Thyroid gland (tissue), 4 donors: ENCODE results near the gene MARCKS. TPM values are rescaled to one million over a fixed set of nuclear protein-coding genes. Genes with fewer than 3 reads are reported as not detected.
A peak's percentile ranks its signal among the peaks of the same experiment; 100 is the strongest.

Source experiments
- DNase-seq, 2 donors: peaks; one replicate each; pipeline ENCODE4 v3.0.0-alpha.2; 2019
- H3K27ac ChIP-seq, 3 donors: fragments of 200-600 bp; sonication (generic); 1 replicate in 2 of 3; 2 replicates in 1 of 3; pipeline ENCODE4 v1.5.1; 2016 to 2019; ENCODE audit warnings: mild to moderate bottlenecking in 1 of 3, moderate library complexity in 1 of 3
- H3K27me3 ChIP-seq: fragments of 200-600 bp; sonication (generic); one replicate; pipeline ENCODE4 v1.5.1; 2019
- H3K36me3 ChIP-seq, 2 donors: fragments of 200-600 bp; sonication (generic); one replicate each; pipeline ENCODE4 v1.5.1; 2016 to 2019
- H3K4me1 ChIP-seq, 2 donors: fragments of 200-600 bp; sonication (generic); one replicate each; pipeline ENCODE4 v1.5.1; 2017 to 2019
- H3K4me3 ChIP-seq, 3 donors: fragments of 200-600 bp; sonication (generic); replicated peaks in 1 of 3; 1 replicate in 2 of 3; 2 replicates in 1 of 3; pipeline ENCODE4 v1.5.1; 2016; ENCODE audit warnings: mild to moderate bottlenecking in 1 of 3
- H3K9me3 ChIP-seq: fragments of 200-600 bp; sonication (generic); one replicate; pipeline ENCODE4 v1.5.1; 2017
- POLR2A ChIP-seq, 2 donors: fragments of 450-650 bp; IDR thresholded peaks; one replicate each; pipeline ENCODE4 v1.6.1; 2017; ENCODE audit warnings: antibody characterized with exemption in 2 of 2, mild to moderate bottlenecking in 2 of 2, moderate library complexity in 1 of 2
- WGBS, 2 donors: methylation state at CpG; one replicate each; pipeline ENCODE4 v1.1.5; 2017; 5-methylcytosine and 5-hydroxymethylcytosine counted together
- intact Hi-C: fragments of 100-400 bp; cut with DNase I; formaldehyde crosslinking; loops from one replicate; pipeline ENCODE4 v1.15.1; 2023
- total RNA-seq, 4 donors: library from RNA; depleted of rRNA; stranded (reverse); fragments of >200 nt; gene quantifications; one replicate each; pipeline ENCODE4 v1.2.3, GENCODE V29; 2016
- TF ChIP-seq, protein P1 (sequence below), 6 experiments: fragments of 200-600 bp in 3 of 6; fragments of 450-650 bp in 3 of 6; sonication (generic) in 3 of 6; IDR thresholded peaks; one replicate each; pipeline ENCODE4 v1.5.1; 2016 to 2019; ENCODE audit warnings: antibody characterized with exemption in 6 of 6, mild to moderate bottlenecking in 2 of 6, inconsistent platforms in 1 of 6, moderate library complexity in 1 of 6

The MARCKS gene
- total RNA-seq, 4 donors from 2014 or later: 35.8 to 51.8 (median 43.0) TPM

DNA sequence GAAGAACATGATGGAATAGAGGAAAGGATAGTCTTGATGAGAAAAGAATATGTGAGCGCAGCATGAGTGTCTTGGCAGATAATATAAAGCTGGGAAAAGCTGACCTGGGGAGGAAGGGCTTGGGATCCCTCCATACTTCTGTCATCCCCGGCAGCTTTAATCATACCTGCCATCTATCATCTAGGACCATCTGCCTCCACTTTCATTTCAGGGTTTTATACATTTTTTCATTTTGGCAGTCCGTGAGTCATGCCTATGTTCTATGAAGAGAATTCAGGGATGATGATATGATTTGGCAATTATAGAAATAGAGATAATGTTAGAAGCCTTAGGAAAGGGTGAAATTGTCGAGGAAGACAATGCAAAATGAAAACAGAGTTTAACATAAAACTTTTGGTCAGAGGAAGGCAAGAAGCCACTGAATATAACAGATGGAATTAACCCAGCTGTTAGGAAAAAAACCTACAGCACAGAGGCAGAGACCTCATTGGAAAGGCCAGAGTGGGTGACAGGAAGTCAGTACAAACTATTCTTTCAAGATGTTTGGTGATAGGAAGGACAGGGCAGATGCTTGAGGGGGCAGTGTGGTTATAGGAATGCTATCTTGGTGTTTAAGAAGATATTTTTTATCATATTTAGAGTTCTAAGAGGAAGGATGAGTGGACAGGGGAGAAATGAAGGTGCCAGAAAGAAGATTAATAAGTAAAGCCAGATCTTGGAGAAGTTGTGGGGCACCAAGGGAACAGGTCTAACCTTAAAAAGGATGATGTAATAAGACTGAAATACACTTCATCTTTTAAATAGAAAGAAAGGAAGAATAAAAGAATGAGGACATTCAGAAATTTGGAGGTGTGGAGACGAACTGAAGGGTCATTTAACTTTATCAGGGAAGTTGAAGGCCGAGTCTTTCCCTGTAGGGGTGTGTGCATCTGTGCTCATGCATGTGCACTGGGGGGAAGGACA is 37.8 kb downstream of the MARCKS start:
- no peaks in the 10 kb centered on the region for H3K36me3 ChIP-seq
- no peak overlapping the region for H3K27ac ChIP-seq
- no peak for DNase-seq
- whole genome bisulfite sequencing, 2 donors: 76 to 79% methylated on average over 6 of the region's 6 CpGs
- H3K4me3 ChIP-seq: no peak overlapping the region
- no peaks in the 10 kb centered on the region for H3K27me3 ChIP-seq
- H3K9me3 ChIP-seq: no peaks in the 10 kb centered on the region
- intact Hi-C loops: no loop called here
- TF ChIP-seq POLR2A (IDR thresholded peaks at IDR 0.05): no peak
- TF ChIP-seq, protein P1, sequence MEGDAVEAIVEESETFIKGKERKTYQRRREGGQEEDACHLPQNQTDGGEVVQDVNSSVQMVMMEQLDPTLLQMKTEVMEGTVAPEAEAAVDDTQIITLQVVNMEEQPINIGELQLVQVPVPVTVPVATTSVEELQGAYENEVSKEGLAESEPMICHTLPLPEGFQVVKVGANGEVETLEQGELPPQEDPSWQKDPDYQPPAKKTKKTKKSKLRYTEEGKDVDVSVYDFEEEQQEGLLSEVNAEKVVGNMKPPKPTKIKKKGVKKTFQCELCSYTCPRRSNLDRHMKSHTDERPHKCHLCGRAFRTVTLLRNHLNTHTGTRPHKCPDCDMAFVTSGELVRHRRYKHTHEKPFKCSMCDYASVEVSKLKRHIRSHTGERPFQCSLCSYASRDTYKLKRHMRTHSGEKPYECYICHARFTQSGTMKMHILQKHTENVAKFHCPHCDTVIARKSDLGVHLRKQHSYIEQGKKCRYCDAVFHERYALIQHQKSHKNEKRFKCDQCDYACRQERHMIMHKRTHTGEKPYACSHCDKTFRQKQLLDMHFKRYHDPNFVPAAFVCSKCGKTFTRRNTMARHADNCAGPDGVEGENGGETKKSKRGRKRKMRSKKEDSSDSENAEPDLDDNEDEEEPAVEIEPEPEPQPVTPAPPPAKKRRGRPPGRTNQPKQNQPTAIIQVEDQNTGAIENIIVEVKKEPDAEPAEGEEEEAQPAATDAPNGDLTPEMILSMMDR (IDR thresholded peaks at IDR 0.05): no peak
- no peaks in the 10 kb centered on the region for H3K4me1 ChIP-seq

GRCh38 chr6:113901482-113901881 is 44.3 kb downstream of the MARCKS start:
- no peaks in the 10 kb centered on the region for H3K36me3 ChIP-seq
- no peak for DNase-seq
- TF ChIP-seq, protein P1 (IDR thresholded peaks at IDR 0.05): no peak
- no peak for TF ChIP-seq POLR2A (IDR thresholded peaks at IDR 0.05)
- intact Hi-C loops: no loop called here
- no peak overlapping the region for H3K27ac ChIP-seq
- H3K9me3 ChIP-seq: no peaks in the 10 kb centered on the region
- H3K27me3 ChIP-seq: no peaks in the 10 kb centered on the region
- H3K4me1 ChIP-seq: peaks cover 0 to 8% of the 10 kb centered on the region in 2 donors
- H3K4me3 ChIP-seq: no peak overlapping the region
- WGBS, 2 donors: 86 to 94% methylated on average over 2 of the region's 2 CpGs

DNA sequence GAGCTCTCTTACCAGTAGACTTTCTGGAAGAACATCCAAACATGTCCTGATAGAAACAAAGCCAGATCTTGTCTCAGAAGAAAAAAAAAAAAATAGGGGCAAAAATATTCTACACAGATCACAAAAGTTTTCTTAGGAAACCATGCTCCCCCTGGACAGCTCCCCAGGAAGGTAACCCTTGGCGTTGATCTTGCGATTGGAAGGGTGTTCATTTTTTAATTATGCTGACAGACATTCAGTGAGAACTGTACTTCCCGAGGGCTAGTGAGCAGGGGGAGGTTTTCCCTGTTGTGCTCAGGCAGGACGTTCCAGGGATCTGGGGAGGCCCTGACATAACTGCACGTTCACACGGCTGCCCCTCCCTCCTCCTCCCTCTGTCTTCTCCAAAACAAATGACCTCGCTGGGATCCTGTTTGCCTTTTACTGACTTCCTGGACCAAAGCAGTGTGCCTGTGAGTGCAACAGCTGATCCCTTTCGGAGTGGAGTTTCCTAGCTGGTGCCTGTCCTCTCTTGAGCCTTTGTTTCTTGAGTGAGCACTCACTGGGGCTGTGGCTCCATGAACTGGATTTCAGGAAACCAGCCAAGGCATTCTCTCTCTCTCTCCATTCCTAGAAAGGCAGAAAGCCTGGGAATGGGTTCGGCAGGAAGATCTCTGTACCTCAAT is 46.7 kb downstream of the MARCKS start:
- H3K27me3 ChIP-seq: no peaks in the 10 kb centered on the region
- peak; percentile 25 to 53 for DNase-seq
- no peak overlapping the region for H3K27ac ChIP-seq
- H3K36me3 ChIP-seq: no peaks in the 10 kb centered on the region
- WGBS, 2 donors: 14 to 36% methylated on average over 9 of the region's 9 CpGs
- intact Hi-C loops: no loop called here
- H3K9me3 ChIP-seq: no peaks in the 10 kb centered on the region
- no peak overlapping the region for H3K4me3 ChIP-seq
- TF ChIP-seq POLR2A (IDR thresholded peaks at IDR 0.05): no peak
- TF ChIP-seq, protein P1 (IDR thresholded peaks at IDR 0.05): no peak
- H3K4me1 ChIP-seq: peaks cover 0 to 8% of the 10 kb centered on the region in 2 donors

GRCh38 chr6:113907102-113907815 is 50.1 kb downstream of the MARCKS start:
- Histone ChIP-seq H3K4me3 (no peak overlapping the region), H3K27ac (no peak overlapping the region), H3K9me3 (no peaks in the 10 kb centered on the region), H3K27me3 (no peaks in the 10 kb centered on the region), H3K36me3 (no peaks in the 10 kb centered on the region), H3K4me1 (peaks cover 0 to 8% of the 10 kb centered on the region in 2 donors)
- DNase-seq: no peak
- WGBS, 2 donors: 86 to 87% methylated on average over 6 of the region's 6 CpGs
- TF ChIP-seq POLR2A (IDR thresholded peaks at IDR 0.05): no peak
- TF ChIP-seq, protein P1 (IDR thresholded peaks at IDR 0.05): no peak
- intact Hi-C loops: no loop called here
